ENCODE measurements around the gene CRYBA2. TPM values are rescaled to one million over a fixed set of nuclear protein-coding genes. Genes with fewer than 3 reads are reported as not detected.

Gene CRYBA2
- total RNA-seq, 2 experiments from 2014 or later, result not detected

DNA sequence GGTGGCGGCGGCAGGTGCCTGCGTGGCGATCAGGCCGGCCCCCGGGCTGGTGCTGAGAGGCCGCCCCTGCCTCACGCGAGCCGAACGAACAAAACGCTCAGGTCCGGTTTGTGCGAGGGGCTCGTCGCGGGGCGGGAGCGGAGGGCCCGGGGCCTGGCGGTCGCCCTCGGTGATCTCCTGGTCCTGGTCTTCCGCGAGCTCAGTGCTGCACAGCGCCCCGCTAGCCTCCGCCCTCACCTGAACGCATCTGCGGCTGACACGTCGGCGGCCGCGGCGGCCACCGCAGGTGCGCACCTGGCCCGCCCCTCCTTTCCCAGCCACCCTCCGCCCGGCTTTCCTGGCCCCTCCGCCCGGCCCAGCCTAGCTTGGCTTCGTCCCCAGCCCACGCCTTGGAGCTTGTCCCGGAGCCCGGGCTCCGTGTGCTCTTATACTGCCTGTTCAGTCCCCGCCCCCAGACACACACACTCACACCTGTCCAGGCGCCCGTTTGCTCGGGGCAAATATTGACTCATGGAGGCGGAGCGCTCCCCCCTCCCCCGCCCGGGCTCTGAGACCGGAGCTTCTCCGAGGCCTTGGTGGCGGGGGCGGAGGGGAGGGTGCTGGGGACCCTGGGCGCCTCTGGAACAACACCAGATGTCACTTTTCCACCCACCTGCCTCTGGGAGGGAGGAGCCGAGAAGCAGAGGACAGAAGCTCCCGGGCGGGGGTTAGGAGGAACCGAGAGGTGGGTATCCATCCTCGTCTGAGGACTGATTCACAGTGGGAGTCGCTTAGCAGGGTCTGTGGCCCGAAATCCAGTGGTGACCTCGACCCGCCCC, 8.6 kb upstream of the CRYBA2 start:
- Mint-ChIP-seq H3K9me3 (no peaks in the 10 kb centered on the region), H3K27ac (no peak overlapping the region), H3K4me3 (no peak overlapping the region), H3K4me1 (peaks cover 5% of the 10 kb centered on the region), H3K36me3 (ENCODE audit: low read depth) (no peaks in the 10 kb centered on the region), H3K27me3 (peaks cover 68% of the 10 kb centered on the region)
- no peak for DNase-seq
- ChIA-PET CTCF (interaction anchor here (1.2 to 1.5 kb wide), 2 partner anchors 22 to 28 kb away, joined by 3 to 5 read pairs; no protein-coding TSS in a partner anchor), POLR2A (no interaction called here)

DNA sequence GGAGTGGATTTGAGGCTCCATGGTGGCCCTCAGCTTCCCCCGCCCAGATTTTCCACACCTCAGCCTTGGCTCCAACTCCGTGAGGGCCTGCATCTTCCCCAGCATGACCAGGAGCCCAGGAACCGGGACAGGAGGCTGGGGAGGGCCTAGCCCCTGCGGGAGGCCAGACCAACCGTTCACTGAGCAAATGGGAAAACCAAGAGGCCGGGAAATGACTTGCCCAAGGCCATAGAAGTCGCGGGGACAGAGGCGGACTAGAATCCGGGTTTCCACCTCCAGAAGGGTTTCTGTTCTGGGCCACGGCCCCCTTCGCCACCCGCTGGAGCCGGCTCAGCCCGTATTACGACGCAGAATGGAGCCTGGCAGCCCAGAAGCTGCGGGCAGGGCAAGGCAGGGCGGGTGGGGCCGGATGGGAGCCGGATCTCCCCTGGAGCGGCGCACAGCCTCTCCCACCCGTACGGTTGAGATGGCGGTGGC, 7.9 kb upstream of the CRYBA2 start:
- no peak for DNase-seq
- H3K27ac Mint-ChIP-seq, result no peak overlapping the region
- H3K27me3 Mint-ChIP-seq, result peaks cover 72% of the 10 kb centered on the region
- H3K9me3 Mint-ChIP-seq, result no peaks in the 10 kb centered on the region
- no peaks in the 10 kb centered on the region for H3K36me3 Mint-ChIP-seq (ENCODE audit: low read depth)
- H3K4me3 Mint-ChIP-seq, result no peak overlapping the region
- CTCF ChIA-PET, result interaction anchor here (1.5 kb wide), 1 partner anchor 21 kb away, joined by 5 read pairs; no protein-coding TSS in a partner anchor
- H3K4me1 Mint-ChIP-seq, result peaks cover 5% of the 10 kb centered on the region
- POLR2A ChIA-PET, result no interaction called here

DNA sequence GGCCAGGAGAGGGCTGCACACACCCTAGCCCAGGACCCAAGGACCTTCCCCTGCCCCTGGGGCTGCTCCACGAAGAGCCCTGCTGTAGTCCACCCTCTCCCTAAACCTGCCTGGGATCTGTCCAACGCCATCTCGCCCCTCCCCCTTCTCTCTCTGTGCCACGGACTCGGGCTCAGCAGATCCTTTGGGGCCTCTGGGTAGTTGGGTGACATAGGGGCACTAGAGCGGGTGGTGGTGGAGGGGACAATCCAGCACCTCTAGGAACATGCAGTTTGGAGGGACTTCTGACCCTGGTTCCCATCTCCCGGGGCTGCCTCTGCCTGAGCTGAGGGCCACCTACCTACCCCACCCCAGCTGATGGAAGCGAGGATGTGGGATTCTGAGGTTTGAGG, 7.3 kb upstream of the CRYBA2 start:
- CTCF ChIA-PET, result no interaction called here

DNA sequence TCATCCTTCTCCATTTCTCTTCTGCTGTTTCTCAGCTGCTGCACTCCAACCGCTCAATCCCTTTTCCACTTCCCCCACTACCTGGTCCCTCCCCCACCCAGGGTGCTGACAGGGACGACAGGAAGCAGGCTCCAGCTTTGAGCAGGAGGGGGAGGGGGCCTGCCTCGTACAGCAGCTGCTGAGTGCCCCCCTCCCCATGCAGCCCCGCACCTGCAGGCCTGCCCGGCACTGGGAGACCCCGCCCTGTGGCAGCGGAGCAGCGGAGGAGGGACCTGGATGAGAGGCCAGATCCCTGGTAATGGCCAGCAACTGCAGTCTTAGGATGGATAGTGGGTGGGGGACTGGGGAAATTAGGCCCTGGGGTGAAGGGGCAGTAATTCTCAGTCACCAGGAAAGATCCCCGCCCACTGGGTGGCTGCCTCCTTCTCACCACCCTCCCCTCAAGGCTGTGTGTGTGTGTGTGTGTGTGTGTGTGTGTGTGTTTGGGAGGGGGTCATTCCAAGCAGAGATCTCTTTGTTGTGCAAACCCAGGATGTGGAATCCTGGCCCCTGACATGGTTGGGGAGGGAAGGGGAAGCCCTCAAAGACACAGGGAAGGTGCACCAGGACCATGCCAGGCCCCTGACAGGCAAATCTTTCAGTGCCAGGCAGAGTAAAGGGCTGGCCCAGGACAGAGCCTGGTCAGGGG, 6.8 kb upstream of the CRYBA2 start:
- Mint-ChIP-seq H3K36me3 (ENCODE audit: low read depth) (no peaks in the 10 kb centered on the region), H3K9me3 (no peaks in the 10 kb centered on the region)
- CTCF ChIA-PET, result interaction anchor here (0.7 kb wide), 1 partner anchor 1149 kb away, joined by 3 read pairs; no protein-coding TSS in a partner anchor

More for the DNA sequence above, 7.3 kb upstream of the CRYBA2 start:
- H3K4me3 Mint-ChIP-seq, result no peak overlapping the region
- no peak for DNase-seq
- no peaks in the 10 kb centered on the region for H3K36me3 Mint-ChIP-seq (ENCODE audit: low read depth)
- H3K9me3 Mint-ChIP-seq, result no peaks in the 10 kb centered on the region
- H3K27me3 Mint-ChIP-seq, result peaks cover 76% of the 10 kb centered on the region
- POLR2A ChIA-PET, result no interaction called here
- no peak overlapping the region for H3K27ac Mint-ChIP-seq
- H3K4me1 Mint-ChIP-seq, result peaks cover 5% of the 10 kb centered on the region

GRCh38 chr2:218999021-218999880, 6.0 kb upstream of the CRYBA2 start:
- H3K4me3 Mint-ChIP-seq, result no peak overlapping the region
- peaks cover 5% of the 10 kb centered on the region for H3K4me1 Mint-ChIP-seq
- ChIA-PET CTCF (interaction anchor here (0.7 to 1.5 kb wide), 2 partner anchors 19 to 1149 kb away, joined by 3 to 4 read pairs; no protein-coding TSS in a partner anchor), POLR2A (no interaction called here)
- no peak overlapping the region for H3K27ac Mint-ChIP-seq
- no peak for DNase-seq
- H3K27me3 Mint-ChIP-seq, result peaks cover 77% of the 10 kb centered on the region
- H3K36me3 Mint-ChIP-seq (ENCODE audit: low read depth), result no peaks in the 10 kb centered on the region
- no peaks in the 10 kb centered on the region for H3K9me3 Mint-ChIP-seq

More for the DNA sequence above, 6.8 kb upstream of the CRYBA2 start:
- H3K27ac Mint-ChIP-seq, result no peak overlapping the region
- DNase-seq, result no peak
- H3K4me1 Mint-ChIP-seq, result peaks cover 5% of the 10 kb centered on the region
- no peak overlapping the region for H3K4me3 Mint-ChIP-seq
- H3K27me3 Mint-ChIP-seq, result peaks cover 76% of the 10 kb centered on the region
- POLR2A ChIA-PET, result no interaction called here

DNA sequence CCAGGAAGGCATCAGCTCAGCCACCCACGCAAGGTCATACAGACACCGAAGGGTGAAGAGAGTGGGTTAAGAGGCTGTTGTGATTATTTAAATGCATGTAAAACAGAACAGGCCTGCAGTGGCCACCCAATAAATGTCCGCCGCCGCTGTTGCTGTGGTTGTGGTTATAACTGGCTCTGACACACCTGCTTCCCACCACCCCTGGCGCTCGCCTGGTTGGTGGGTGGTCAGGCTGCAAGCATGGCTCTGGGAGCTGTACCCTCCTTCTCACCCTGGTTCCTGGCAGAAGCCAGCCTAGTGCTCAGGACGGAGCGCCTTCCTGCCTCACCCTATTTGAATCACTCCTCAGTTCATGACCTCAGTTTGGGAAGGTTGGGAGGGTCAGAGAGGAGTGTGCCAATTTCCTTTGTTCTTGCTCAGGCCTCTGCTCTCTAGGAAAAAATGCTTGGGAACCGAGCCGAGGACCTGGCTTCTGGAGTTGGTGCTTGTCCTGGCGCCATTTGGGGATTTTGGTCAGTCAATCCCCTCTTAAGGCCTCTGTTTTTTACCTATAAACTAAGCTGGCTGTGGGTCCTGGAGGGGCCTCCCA, 5.3 kb upstream of the CRYBA2 start:
- ChIA-PET POLR2A (no interaction called here), CTCF (interaction anchor here (0.7 to 1.7 kb wide), 4 partner anchors 18 to 296 kb away, joined by 3 to 4 read pairs (median 3); no protein-coding TSS in a partner anchor)
- Mint-ChIP-seq H3K9me3 (no peaks in the 10 kb centered on the region), H3K36me3 (ENCODE audit: low read depth) (no peaks in the 10 kb centered on the region), H3K27ac (no peak overlapping the region), H3K4me1 (peaks cover 8% of the 10 kb centered on the region), H3K4me3 (no peak overlapping the region), H3K27me3 (peaks cover 77% of the 10 kb centered on the region)
- no peak for DNase-seq

DNA sequence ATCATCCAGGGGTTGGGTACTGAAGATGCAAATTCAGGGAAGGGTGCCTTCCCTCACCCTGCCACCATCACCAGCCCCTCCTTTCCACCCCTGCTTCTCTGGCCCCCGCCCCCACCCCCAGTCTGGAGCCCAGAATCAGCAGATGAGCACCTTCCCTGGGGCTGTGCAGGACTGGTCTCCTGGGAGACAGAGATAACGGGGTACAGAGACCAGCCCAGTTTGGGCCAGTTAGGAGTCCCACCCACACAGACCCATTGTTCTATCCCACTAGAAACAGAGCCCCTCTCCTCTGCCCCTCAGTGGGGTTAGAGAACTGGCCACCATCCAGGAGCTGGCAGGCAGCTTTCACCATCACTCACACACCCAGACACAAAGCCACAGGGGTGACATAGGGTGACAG, 4.5 kb upstream of the CRYBA2 start:
- CTCF ChIA-PET, result interaction anchor here (0.7 to 1.7 kb wide), 4 partner anchors 18 to 297 kb away, joined by 3 to 4 read pairs (median 3); no protein-coding TSS in a partner anchor
- peaks cover 4% of the 10 kb centered on the region for H3K4me1 Mint-ChIP-seq
- POLR2A ChIA-PET, result no interaction called here
- DNase-seq, result no peak
- no peaks in the 10 kb centered on the region for H3K36me3 Mint-ChIP-seq (ENCODE audit: low read depth)
- no peaks in the 10 kb centered on the region for H3K9me3 Mint-ChIP-seq
- H3K27me3 Mint-ChIP-seq, result peaks cover 73% of the 10 kb centered on the region
- H3K27ac Mint-ChIP-seq, result no peak overlapping the region
- no peak overlapping the region for H3K4me3 Mint-ChIP-seq

GRCh38 chr2:218996937-218997336, 3.7 kb upstream of the CRYBA2 start:
- Mint-ChIP-seq H3K9me3 (no peaks in the 10 kb centered on the region), H3K27ac (no peak overlapping the region), H3K27me3 (peaks cover 73% of the 10 kb centered on the region), H3K36me3 (ENCODE audit: low read depth) (no peaks in the 10 kb centered on the region), H3K4me3 (no peak overlapping the region), H3K4me1 (peaks cover 2% of the 10 kb centered on the region)
- ChIA-PET POLR2A (no interaction called here), CTCF (interaction anchor here (1.2 to 3.2 kb wide), 5 partner anchors 15 to 298 kb away, joined by 3 to 16 read pairs (median 5); no protein-coding TSS in a partner anchor)
- DNase-seq, result no peak

GRCh38 chr2:218995972-218996711, 2.9 kb upstream of the CRYBA2 start:
- Mint-ChIP-seq H3K36me3 (ENCODE audit: low read depth) (no peaks in the 10 kb centered on the region), H3K4me1 (peaks cover 2% of the 10 kb centered on the region), H3K27me3 (peaks cover 81% of the 10 kb centered on the region), H3K9me3 (no peaks in the 10 kb centered on the region), H3K27ac (no peak overlapping the region), H3K4me3 (no peak overlapping the region)
- ChIA-PET POLR2A (no interaction called here), CTCF (interaction anchor here (0.8 to 3.2 kb wide), 9 partner anchors 9 to 299 kb away, joined by 3 to 16 read pairs (median 5); no protein-coding TSS in a partner anchor)
- DNase-seq, result peak; percentile 74

- Mint-ChIP-seq H3K9me3 (no peaks in the 10 kb centered on the region), H3K4me3 (no peak overlapping the region), H3K27ac (no peak overlapping the region), H3K27me3 (peaks cover 81% of the 10 kb centered on the region), H3K4me1 (peaks cover 2% of the 10 kb centered on the region), H3K36me3 (ENCODE audit: low read depth) (no peaks in the 10 kb centered on the region)
- DNase-seq, result no peak
- ChIA-PET CTCF (interaction anchor here (0.8 to 3.2 kb wide), 12 partner anchors 9 to 331 kb away, joined by 3 to 16 read pairs (median 4); no protein-coding TSS in a partner anchor), POLR2A (no interaction called here)
Measured at GRCh38 chr2:218995561-218995960, 2.3 kb upstream of the CRYBA2 start.

GRCh38 chr2:218992703-218993344, 398 bp downstream of the CRYBA2 start:
- POLR2A ChIA-PET, result no interaction called here

More at GRCh38 chr2:218992703-218993344, 398 bp downstream of the CRYBA2 start:
- H3K9me3 Mint-ChIP-seq, result no peaks in the 10 kb centered on the region
- no peak overlapping the region for H3K4me3 Mint-ChIP-seq
- H3K27me3 Mint-ChIP-seq, result peaks cover 85% of the 10 kb centered on the region
- H3K36me3 Mint-ChIP-seq (ENCODE audit: low read depth), result no peaks in the 10 kb centered on the region
- no peak for DNase-seq
- H3K27ac Mint-ChIP-seq, result no peak overlapping the region
- H3K4me1 Mint-ChIP-seq, result peaks cover 2% of the 10 kb centered on the region
- CTCF ChIA-PET, result interaction anchor here (1.1 to 3.3 kb wide), 2 partner anchors 12 to 13 kb away, joined by 3 to 18 read pairs; no protein-coding TSS in a partner anchor
